GM06990 (cell line): Measurements from ENCODE around the gene ARL4D.

Experiments
- DNase-seq: peaks from one replicate; pipeline ENCODE4 v3.0.0-alpha.2; 2011; ENCODE audit not compliant: insufficient read length; ENCODE audit errors: extremely low read depth
- H3K27me3 ChIP-seq: replicated peaks from 2 replicates; pipeline ENCODE4 v1.6.0; 2011; ENCODE audit warnings: low read length; ENCODE audit not compliant: control insufficient read depth, insufficient read depth
- H3K36me3 ChIP-seq: 2 replicates; pipeline ENCODE4 v1.5.1; 2011; ENCODE audit warnings: low read length; ENCODE audit not compliant: control insufficient read depth, insufficient read depth
- H3K4me3 ChIP-seq: replicated peaks from 2 replicates; pipeline ENCODE4 v1.5.1; 2011; ENCODE audit warnings: low read depth, mild to moderate bottlenecking, control low read depth, low read length
- CTCF ChIP-seq: IDR thresholded peaks from 2 replicates; pipeline ENCODE4 v1.5.1; 2011; ENCODE audit warnings: low read length, control low read depth, mild to moderate bottlenecking, inconsistent platforms; ENCODE audit not compliant: insufficient read depth, poor library complexity, severe bottlenecking

ARL4D gene

GRCh38 chr17:43395165-43395564, 3.6 kb upstream of the ARL4D start:
- TF ChIP-seq CTCF = no peak
- no peak for DNase-seq
- Histone ChIP-seq H3K27me3 (no peaks in the 10 kb centered on the region), H3K4me3 (no peak overlapping the region), H3K36me3 (no peaks in the 10 kb centered on the region)

- Histone ChIP-seq H3K36me3 (no peaks in the 10 kb centered on the region), H3K27me3 (no peaks in the 10 kb centered on the region), H3K4me3 (no peak overlapping the region)
- TF ChIP-seq CTCF = no peak
- no peak for DNase-seq
These were observed 2.2 kb upstream of the ARL4D start for GRCh38 chr17:43396491-43397060.

- no peak overlapping the region for H3K4me3 ChIP-seq
- no peaks in the 10 kb centered on the region for H3K36me3 ChIP-seq
- H3K27me3 ChIP-seq = no peaks in the 10 kb centered on the region
- TF ChIP-seq CTCF = no peak
- DNase-seq = no peak
These were observed 1.1 kb downstream of the ARL4D start for GRCh38 chr17:43399839-43400328.

- no peak overlapping the region for H3K4me3 ChIP-seq
- no peak for TF ChIP-seq CTCF
- H3K36me3 ChIP-seq = no peaks in the 10 kb centered on the region
- DNase-seq = no peak
- H3K27me3 ChIP-seq = no peaks in the 10 kb centered on the region
These were observed 2.3 kb downstream of the ARL4D start for GRCh38 chr17:43400943-43401717.

GRCh38 chr17:43402078-43402477, 3.3 kb downstream of the ARL4D start:
- H3K36me3 ChIP-seq = no peaks in the 10 kb centered on the region
- no peak overlapping the region for H3K4me3 ChIP-seq
- DNase-seq = no peak
- no peaks in the 10 kb centered on the region; the same call in 1 of the 2 replicates for H3K27me3 ChIP-seq
- no peak for TF ChIP-seq CTCF

GRCh38 chr17:43402567-43402966, 3.8 kb downstream of the ARL4D start:
- no peak for DNase-seq
- Histone ChIP-seq H3K36me3 (no peaks in the 10 kb centered on the region), H3K27me3 (no peaks in the 10 kb centered on the region; the same call in 1 of the 2 replicates), H3K4me3 (no peak overlapping the region)
- TF ChIP-seq CTCF = no peak
